ENCODE results near the gene TRIM74.
"Not testable (repeated sequence)": the region's sequence is repeated elsewhere in the genome, so short reads cannot be mapped to it uniquely, and the experiment has no call there.

DNA sequence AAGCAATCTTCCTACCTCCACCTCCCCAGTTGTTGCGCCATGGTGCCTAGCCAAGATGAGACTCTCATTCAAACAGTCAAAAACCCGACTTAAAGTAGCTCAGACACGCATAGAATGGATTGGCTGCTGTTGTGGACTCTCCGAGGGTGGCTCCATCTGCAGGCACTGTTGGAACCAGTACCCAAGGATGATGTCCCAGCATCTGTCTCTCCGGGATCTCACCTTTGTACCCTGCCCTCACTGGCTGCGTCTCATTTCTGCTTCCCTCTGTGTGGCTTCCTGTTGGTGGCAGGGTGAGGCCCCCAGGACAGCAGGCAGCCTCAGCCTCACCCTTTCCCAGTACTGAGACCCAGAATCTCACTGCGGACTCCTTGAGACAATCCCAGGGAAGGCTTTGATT lies 5.5 kb upstream of the TRIM74 start:
- TF ChIP-seq, protein P1, sequence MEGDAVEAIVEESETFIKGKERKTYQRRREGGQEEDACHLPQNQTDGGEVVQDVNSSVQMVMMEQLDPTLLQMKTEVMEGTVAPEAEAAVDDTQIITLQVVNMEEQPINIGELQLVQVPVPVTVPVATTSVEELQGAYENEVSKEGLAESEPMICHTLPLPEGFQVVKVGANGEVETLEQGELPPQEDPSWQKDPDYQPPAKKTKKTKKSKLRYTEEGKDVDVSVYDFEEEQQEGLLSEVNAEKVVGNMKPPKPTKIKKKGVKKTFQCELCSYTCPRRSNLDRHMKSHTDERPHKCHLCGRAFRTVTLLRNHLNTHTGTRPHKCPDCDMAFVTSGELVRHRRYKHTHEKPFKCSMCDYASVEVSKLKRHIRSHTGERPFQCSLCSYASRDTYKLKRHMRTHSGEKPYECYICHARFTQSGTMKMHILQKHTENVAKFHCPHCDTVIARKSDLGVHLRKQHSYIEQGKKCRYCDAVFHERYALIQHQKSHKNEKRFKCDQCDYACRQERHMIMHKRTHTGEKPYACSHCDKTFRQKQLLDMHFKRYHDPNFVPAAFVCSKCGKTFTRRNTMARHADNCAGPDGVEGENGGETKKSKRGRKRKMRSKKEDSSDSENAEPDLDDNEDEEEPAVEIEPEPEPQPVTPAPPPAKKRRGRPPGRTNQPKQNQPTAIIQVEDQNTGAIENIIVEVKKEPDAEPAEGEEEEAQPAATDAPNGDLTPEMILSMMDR (IDR thresholded peaks at IDR 0.05): not testable (repeated sequence)
- not testable (repeated sequence) for TF ChIP-seq POLR2A, EP300 (IDR thresholded peaks at IDR 0.05)

Data from tibial nerve (tissue), 4 donors.